GM21529 (cell line): ENCODE results near the gene TULP1.

Source experiments
- ATAC-seq: cut with Tn5 transposase; IDR thresholded peaks from one replicate; pipeline ENCODE4 v1.9.1; 2021; ENCODE audit not compliant: unreplicated experiment

The TULP1 gene

GRCh38 chr6:35484921-35485392 lies 27.7 kb downstream of the TULP1 start:
- no peak for ATAC-seq

GRCh38 chr6:35483893-35484645 lies 28.6 kb downstream of the TULP1 start:
- ATAC-seq, result no peak

GRCh38 chr6:35483490-35483889 lies 29.2 kb downstream of the TULP1 start:
- no peak for ATAC-seq

- no peak for ATAC-seq
Measured at GRCh38 chr6:35483062-35483461, 29.6 kb downstream of the TULP1 start.

- no peak for ATAC-seq
Measured at GRCh38 chr6:35481226-35481625, 31.5 kb downstream of the TULP1 start.

GRCh38 chr6:35480176-35480575 lies 32.5 kb downstream of the TULP1 start:
- no peak for ATAC-seq

GRCh38 chr6:35478259-35478658 lies 34.4 kb downstream of the TULP1 start:
- no peak for ATAC-seq

GRCh38 chr6:35477551-35478179 lies 35.0 kb downstream of the TULP1 start:
- no peak for ATAC-seq

GRCh38 chr6:35477028-35477427 lies 35.7 kb downstream of the TULP1 start:
- no peak for ATAC-seq

- no peak for ATAC-seq
Measured at GRCh38 chr6:35476004-35476403, 36.7 kb downstream of the TULP1 start.

- no peak for ATAC-seq
Measured at GRCh38 chr6:35475573-35475972, 37.1 kb downstream of the TULP1 start.

- ATAC-seq, result no peak
Measured at GRCh38 chr6:35474942-35475570, 37.6 kb downstream of the TULP1 start.

- no peak for ATAC-seq
Measured at GRCh38 chr6:35474131-35474941, 38.4 kb downstream of the TULP1 start.

GRCh38 chr6:35473850-35474130 lies 38.9 kb downstream of the TULP1 start:
- no peak for ATAC-seq

GRCh38 chr6:35473075-35473849 lies 39.4 kb downstream of the TULP1 start:
- no peak for ATAC-seq

GRCh38 chr6:35471836-35472345 lies 40.8 kb downstream of the TULP1 start:
- ATAC-seq, result no peak

- ATAC-seq, result no peak
Measured at GRCh38 chr6:35470663-35471120, 42.0 kb downstream of the TULP1 start.

- ATAC-seq, result no peak
Measured at GRCh38 chr6:35469751-35470662, 42.7 kb downstream of the TULP1 start.

- no peak for ATAC-seq
Measured at GRCh38 chr6:35468980-35469750, 43.5 kb downstream of the TULP1 start.
